ENCODE results near the gene SYNRG. TPM values are rescaled to one million over a fixed set of nuclear protein-coding genes. Genes with fewer than 3 reads are reported as not detected.
"Not testable (repeated sequence)": the region's sequence is repeated elsewhere in the genome, so short reads cannot be mapped to it uniquely, and the experiment has no call there.

The SYNRG gene
- total and polyA plus RNA-seq, 8 donors: 3.7 to 92.4 (median 27.8) TPM

GRCh38 chr17:37614823-37615222, 5.6 kb upstream of the SYNRG start:
- H3K27me3 ChIP-seq: no peaks in the 10 kb centered on the region
- intact Hi-C loops (cut with DNase I; ENCODE audit: low total_unique reads): no loop called here
- H3K36me3 ChIP-seq: peaks cover 26 to 78% (median 77%) of the 10 kb centered on the region in 4 donors
- no peaks in the 10 kb centered on the region for H3K9me3 ChIP-seq
- WGBS, 5 donors: 73 to 94% (median 79%) methylated on average over 2 of the region's 2 CpGs
- DNase-seq: no peak
- peaks cover 0 to 6% (median 3%) of the 10 kb centered on the region in 4 donors for H3K4me1 ChIP-seq
- H3K4me3 ChIP-seq: no peak overlapping the region
- no peak overlapping the region for H3K27ac ChIP-seq
- TF ChIP-seq CTCF (IDR thresholded peaks at IDR 0.05) (no peak), POLR2AphosphoS5 (IDR thresholded peaks at IDR 0.05) (no peak), POLR2A (IDR thresholded peaks at IDR 0.05) (no peak), EP300 (IDR thresholded peaks at IDR 0.05) (no peak)

GRCh38 chr17:37614391-37614790, 5.2 kb upstream of the SYNRG start:
- Histone ChIP-seq H3K27ac (no peak overlapping the region), H3K9me3 (no peaks in the 10 kb centered on the region), H3K4me3 (no peak overlapping the region), H3K36me3 (peaks cover 25 to 73% (median 72%) of the 10 kb centered on the region in 4 donors), H3K4me1 (peaks cover 0 to 8% (median 5%) of the 10 kb centered on the region in 4 donors), H3K27me3 (no peaks in the 10 kb centered on the region)
- 82 to 92% (median 91%) methylated on average over 5 of the region's 5 CpGs for WGBS, 5 donors
- TF ChIP-seq POLR2A (IDR thresholded peaks at IDR 0.05) (no peak), POLR2AphosphoS5 (IDR thresholded peaks at IDR 0.05) (no peak), EP300 (IDR thresholded peaks at IDR 0.05) (no peak)
- DNase-seq: no peak
- intact Hi-C loops (cut with DNase I; ENCODE audit: low total_unique reads): no loop called here

GRCh38 chr17:37610971-37611370, 1.8 kb upstream of the SYNRG start:
- Histone ChIP-seq H3K4me3 (no peak overlapping the region), H3K4me1 (peaks cover 9 to 33% (median 22%) of the 10 kb centered on the region in 4 donors), H3K36me3 (peaks cover 8 to 39% (median 38%) of the 10 kb centered on the region in 4 donors), H3K27ac (no peak overlapping the region), H3K27me3 (no peaks in the 10 kb centered on the region), H3K9me3 (no peaks in the 10 kb centered on the region)
- 83 to 96% (median 95%) methylated on average over 1 of the region's 1 CpG for WGBS, 5 donors
- TF ChIP-seq POLR2AphosphoS5 (IDR thresholded peaks at IDR 0.05) (no peak), CTCF (IDR thresholded peaks at IDR 0.05) (no peak), EP300 (IDR thresholded peaks at IDR 0.05) (no peak), POLR2A (IDR thresholded peaks at IDR 0.05) (no peak)
- peak in 1 of 2 donors; percentile 3 for DNase-seq
- intact Hi-C loops (cut with DNase I; ENCODE audit: low total_unique reads): no loop called here

- 72 to 86% (median 79%) methylated on average over 5 of the region's 5 CpGs for WGBS, 5 donors
- H3K9me3 ChIP-seq; DNase-seq; H3K27me3 ChIP-seq; intact Hi-C loops (cut with DNase I; ENCODE audit: low total_unique reads): not testable (repeated sequence)
- Histone ChIP-seq H3K36me3 (peaks cover 3 to 30% (median 29%) of the 10 kb centered on the region in 4 donors), H3K27ac (peak overlapping the region in 4 of 5 donors; percentile 90 to 94 (median 90)), H3K4me3 (peak overlapping the region; percentile 80 to 99 (median 96)), H3K4me1 (peaks cover 9 to 42% (median 24%) of the 10 kb centered on the region in 4 donors)
These were observed 813 bp upstream of the SYNRG start for GRCh38 chr17:37610041-37610420.

- Histone ChIP-seq H3K27ac (peak overlapping the region; percentile 90 to 94 (median 90)), H3K27me3 (no peaks in the 10 kb centered on the region), H3K36me3 (peaks cover 0 to 18% (median 15%) of the 10 kb centered on the region in 4 donors), H3K9me3 (no peaks in the 10 kb centered on the region), H3K4me1 (peaks cover 9 to 55% (median 30%) of the 10 kb centered on the region in 4 donors), H3K4me3 (peak overlapping the region; percentile 80 to 99 (median 96))
- TF ChIP-seq POLR2A (IDR thresholded peaks at IDR 0.05) (no peak), EP300 (IDR thresholded peaks at IDR 0.05) (no peak), POLR2AphosphoS5 (IDR thresholded peaks at IDR 0.05) (no peak), CTCF (IDR thresholded peaks at IDR 0.05) (no peak)
- 0 to 1% (median 0%) methylated on average over 13 to 26 of the region's 26 CpGs for WGBS, 5 donors
- intact Hi-C loops (cut with DNase I; ENCODE audit: low total_unique reads): no loop called here
- peak; percentile 26 to 80 for DNase-seq
These were observed 658 bp downstream of the SYNRG start for GRCh38 chr17:37608351-37609169.

Measured in stomach (tissue), 9 donors.